Neural crest cell (in vitro differentiated cells): ENCODE measurements around the gene HAUS3. TPM values are rescaled to one million over a fixed set of nuclear protein-coding genes. Genes with fewer than 3 reads are reported as not detected.

Experiments used
- DNase-seq: peaks from one replicate; pipeline ENCODE4 v3.0.0; 2021; ENCODE audit warnings: low read depth, mixed read lengths, low spot score
- H3K27ac Mint-ChIP-seq: one replicate; pipeline ENCODE4 v1.8.0; 2021; ENCODE audit warnings: mild to moderate bottlenecking, mixed read lengths; ENCODE audit not compliant: unreplicated experiment
- H3K27me3 Mint-ChIP-seq: 2 replicates; pipeline ENCODE4 v1.8.0; 2021; ENCODE audit warnings: low read depth, mild to moderate bottlenecking, mixed read lengths
- H3K36me3 Mint-ChIP-seq: 2 replicates; pipeline ENCODE4 v1.8.0; 2021; ENCODE audit warnings: low read depth, mild to moderate bottlenecking, mixed read lengths
- H3K4me1 Mint-ChIP-seq: 2 replicates; pipeline ENCODE4 v1.8.0; 2021; ENCODE audit warnings: mixed read lengths
- H3K4me3 Mint-ChIP-seq: one replicate; pipeline ENCODE4 v1.8.0; 2021; ENCODE audit warnings: mild to moderate bottlenecking, mixed read lengths
- H3K9me3 Mint-ChIP-seq: 2 replicates; pipeline ENCODE4 v1.8.0; 2021; ENCODE audit warnings: mixed read lengths
- total RNA-seq: library from RNA; stranded (reverse); gene quantifications from 2 replicates; pipeline ENCODE4 v1.2.1, GENCODE V29; 2021
- TF ChIP-seq, protein P1 (sequence below): fragments of 200-600 bp; sonication (generic); conservative IDR thresholded peaks from 2 replicates; pipeline ENCODE4 v1.5.0; 2021; ENCODE audit warnings: antibody characterized with exemption, mild to moderate bottlenecking

Gene HAUS3
- total RNA-seq, 1 donor from 2014 or later = 26.9 TPM

DNA sequence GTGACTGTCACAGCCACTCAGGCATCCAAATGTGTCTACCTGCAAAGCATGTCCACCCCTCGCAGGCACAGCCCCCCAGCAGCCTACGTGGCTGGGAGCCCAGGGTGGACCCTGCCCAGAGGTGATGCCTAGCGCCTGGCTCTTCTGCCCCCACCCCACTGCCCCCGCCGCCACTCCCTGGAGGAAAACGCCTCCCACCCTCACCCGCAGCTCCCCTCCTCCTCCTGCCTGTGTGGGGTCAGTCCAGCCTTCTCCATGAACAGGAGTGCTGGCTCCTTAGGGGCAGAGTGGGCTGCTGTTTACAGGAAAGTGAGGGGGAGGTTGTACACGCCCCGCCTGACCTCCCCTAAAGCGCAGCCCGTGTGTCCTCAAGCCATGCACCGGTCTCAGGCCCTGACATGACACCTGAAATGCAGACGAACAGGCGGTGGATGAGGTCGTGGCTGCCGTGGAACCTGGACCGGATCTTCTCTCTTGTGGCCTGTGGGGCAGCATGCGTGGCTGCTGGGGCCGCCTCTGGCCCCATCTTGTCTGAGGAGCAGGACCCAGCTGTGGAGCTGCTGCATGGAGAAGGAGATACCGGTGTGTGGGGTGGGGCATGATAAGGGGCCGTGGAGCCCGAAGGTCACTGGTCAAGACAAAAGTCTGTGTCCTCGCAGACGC is 31.9 kb upstream of the HAUS3 start:
- no peak overlapping the region for H3K27ac Mint-ChIP-seq

DNA sequence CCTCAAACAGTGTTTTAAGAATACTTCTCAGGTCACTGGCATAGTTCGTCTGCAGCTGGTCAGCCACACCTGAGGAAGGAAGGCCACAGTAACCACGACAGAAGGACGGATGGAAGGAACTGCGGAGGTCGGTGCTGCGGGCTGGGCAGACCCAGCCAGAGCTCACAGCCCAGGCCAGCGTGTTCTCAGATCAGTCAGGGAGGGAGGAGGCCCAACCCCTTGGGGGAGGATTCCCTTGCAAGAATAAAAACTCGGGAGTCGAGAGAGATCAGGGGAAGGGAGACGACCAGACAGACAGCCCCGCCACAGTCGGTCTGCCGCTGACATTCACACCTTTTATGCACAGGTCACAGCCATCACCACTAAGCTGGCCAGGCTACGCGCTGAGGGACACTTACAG is 31.3 kb upstream of the HAUS3 start:
- Mint-ChIP-seq H3K4me1 (no peaks in the 10 kb centered on the region), H3K36me3 (no peaks in the 10 kb centered on the region), H3K27me3 (no peaks in the 10 kb centered on the region), H3K27ac (peak overlapping the region; percentile 91), H3K9me3 (no peaks in the 10 kb centered on the region), H3K4me3 (no peak overlapping the region)
- DNase-seq = no peak
- TF ChIP-seq, protein P1, sequence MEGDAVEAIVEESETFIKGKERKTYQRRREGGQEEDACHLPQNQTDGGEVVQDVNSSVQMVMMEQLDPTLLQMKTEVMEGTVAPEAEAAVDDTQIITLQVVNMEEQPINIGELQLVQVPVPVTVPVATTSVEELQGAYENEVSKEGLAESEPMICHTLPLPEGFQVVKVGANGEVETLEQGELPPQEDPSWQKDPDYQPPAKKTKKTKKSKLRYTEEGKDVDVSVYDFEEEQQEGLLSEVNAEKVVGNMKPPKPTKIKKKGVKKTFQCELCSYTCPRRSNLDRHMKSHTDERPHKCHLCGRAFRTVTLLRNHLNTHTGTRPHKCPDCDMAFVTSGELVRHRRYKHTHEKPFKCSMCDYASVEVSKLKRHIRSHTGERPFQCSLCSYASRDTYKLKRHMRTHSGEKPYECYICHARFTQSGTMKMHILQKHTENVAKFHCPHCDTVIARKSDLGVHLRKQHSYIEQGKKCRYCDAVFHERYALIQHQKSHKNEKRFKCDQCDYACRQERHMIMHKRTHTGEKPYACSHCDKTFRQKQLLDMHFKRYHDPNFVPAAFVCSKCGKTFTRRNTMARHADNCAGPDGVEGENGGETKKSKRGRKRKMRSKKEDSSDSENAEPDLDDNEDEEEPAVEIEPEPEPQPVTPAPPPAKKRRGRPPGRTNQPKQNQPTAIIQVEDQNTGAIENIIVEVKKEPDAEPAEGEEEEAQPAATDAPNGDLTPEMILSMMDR = no peak

More for the DNA sequence above, 31.9 kb upstream of the HAUS3 start:
- Mint-ChIP-seq H3K4me1 (no peaks in the 10 kb centered on the region), H3K27me3 (no peaks in the 10 kb centered on the region), H3K9me3 (no peaks in the 10 kb centered on the region), H3K4me3 (no peak overlapping the region), H3K36me3 (no peaks in the 10 kb centered on the region)
- no peak for DNase-seq
- TF ChIP-seq, protein P1 = no peak

DNA sequence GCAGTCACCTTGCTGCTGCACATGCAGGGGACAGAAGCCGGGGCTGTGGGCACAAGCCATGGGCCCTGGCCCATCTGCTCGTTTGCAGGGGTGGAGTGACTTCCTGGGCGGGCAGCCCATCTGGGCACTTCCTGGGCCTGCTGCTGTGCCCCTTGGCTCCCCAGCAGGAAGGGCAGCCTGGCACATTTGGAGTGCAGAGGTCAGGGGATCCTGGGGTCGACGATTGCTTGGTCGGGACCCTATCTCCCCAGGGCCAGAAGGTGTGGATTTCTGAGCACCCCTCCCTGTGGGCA is 30.9 kb upstream of the HAUS3 start:
- Mint-ChIP-seq H3K9me3 (no peaks in the 10 kb centered on the region), H3K4me1 (no peaks in the 10 kb centered on the region), H3K27me3 (no peaks in the 10 kb centered on the region), H3K27ac (no peak overlapping the region), H3K4me3 (no peak overlapping the region), H3K36me3 (no peaks in the 10 kb centered on the region)
- TF ChIP-seq, protein P1 = no peak
- no peak for DNase-seq

DNA sequence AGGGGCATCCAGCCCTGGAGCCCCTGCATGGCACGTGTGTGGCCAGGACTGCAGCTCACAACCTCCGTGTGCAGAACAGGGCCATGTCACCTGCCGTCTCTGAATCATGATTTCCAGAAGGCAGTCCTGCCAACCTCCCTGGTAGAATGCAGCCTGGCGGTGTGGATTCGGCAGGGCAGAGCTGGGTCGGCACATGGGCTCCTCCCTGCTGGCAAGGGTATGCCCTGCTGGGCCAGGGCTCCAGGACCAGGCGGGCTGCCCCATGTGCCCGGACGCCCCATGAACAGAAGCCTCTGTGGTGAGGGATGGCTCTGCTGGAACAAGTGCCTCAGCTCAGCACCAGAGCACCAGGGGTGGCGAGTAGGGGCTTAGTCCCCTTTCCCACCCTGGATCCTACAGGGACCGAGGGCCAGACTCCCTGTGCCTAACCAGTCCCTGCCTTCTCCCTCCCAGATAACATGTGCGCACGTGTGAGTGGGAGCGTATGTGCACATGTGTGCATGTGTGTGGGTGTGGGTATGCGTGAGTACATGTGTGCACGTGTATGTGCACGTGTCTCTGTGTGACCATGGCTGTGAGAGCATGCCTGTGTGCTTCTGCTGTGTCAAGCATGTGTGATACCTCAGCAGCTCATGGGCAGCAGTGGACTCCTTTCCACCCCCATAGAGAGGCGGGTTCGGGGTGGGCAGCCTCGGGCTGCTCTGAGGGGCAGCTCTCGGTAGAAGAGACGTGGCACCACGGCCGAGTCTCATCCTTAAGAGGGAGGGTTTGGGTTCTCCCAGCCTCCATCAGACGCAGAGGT is 30.3 kb upstream of the HAUS3 start:
- Mint-ChIP-seq H3K4me1 (no peaks in the 10 kb centered on the region), H3K9me3 (no peaks in the 10 kb centered on the region), H3K27me3 (no peaks in the 10 kb centered on the region), H3K36me3 (no peaks in the 10 kb centered on the region), H3K4me3 (no peak overlapping the region), H3K27ac (no peak overlapping the region)
- TF ChIP-seq, protein P1 = no peak
- no peak for DNase-seq

DNA sequence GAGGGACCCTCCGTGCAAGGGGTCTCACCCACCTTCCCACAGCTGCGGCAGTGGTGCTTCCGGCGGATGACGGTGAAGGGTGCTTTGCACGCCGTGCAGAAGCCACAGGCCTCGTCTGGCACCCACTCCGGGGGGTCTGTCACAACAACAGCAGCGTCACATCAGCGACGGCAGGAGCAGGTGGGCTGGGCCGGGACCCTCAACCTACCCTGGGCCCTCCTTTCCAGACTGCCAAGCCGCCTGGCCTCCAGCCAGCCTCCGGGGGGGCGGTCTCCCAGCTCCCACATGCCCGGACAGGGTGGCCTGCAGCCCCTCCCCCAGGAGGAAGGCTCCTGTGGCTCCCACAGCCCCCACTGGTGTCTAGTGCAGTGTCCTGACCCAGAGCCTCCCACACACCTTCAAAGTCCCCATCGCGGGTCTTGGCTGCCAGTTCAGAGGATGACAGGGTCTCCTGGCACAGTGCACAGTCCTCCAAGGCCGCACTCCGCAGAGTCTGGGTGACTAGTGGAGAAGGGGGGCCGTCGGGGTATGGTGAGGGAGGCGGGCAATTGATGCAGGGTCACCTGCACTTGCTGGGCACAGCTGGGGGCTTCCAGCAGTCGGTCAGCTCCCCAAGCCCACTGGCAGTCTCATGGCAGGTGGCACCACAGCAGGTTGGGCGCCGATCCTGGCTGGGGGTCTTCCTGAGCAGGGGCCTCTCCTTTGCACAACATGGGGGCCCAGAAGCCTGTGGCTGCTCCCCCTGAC is 29.5 kb upstream of the HAUS3 start:
- Mint-ChIP-seq H3K36me3 (no peaks in the 10 kb centered on the region), H3K27ac (no peak overlapping the region), H3K4me1 (no peaks in the 10 kb centered on the region), H3K27me3 (no peaks in the 10 kb centered on the region), H3K9me3 (no peaks in the 10 kb centered on the region), H3K4me3 (no peak overlapping the region)
- no peak for DNase-seq
- TF ChIP-seq, protein P1 = no peak
